ENCODE data around the gene PSD. TPM values are rescaled to one million over a fixed set of nuclear protein-coding genes. Genes with fewer than 3 reads are reported as not detected.

The PSD gene
- total RNA-seq, 4 donors from 2014 or later: 0.22 to 1.4 (median 0.54) TPM

GRCh38 chr10:102421757-102422512 is 3.4 kb upstream of the PSD start:
- TF ChIP-seq CTCF (IDR thresholded peaks at IDR 0.05; ENCODE audit: low read depth): no peak

GRCh38 chr10:102421507-102421756 is 2.8 kb upstream of the PSD start:
- TF ChIP-seq CTCF (IDR thresholded peaks at IDR 0.05; ENCODE audit: low read depth): no peak

- TF ChIP-seq CTCF (IDR thresholded peaks at IDR 0.05; ENCODE audit: low read depth): no peak
Observed at GRCh38 chr10:102420714-102421506, 2.3 kb upstream of the PSD start, which contains the start of gene FBXL15. FBXL15 (plus strand) TSS chr10:102420836; CDS start chr10:102421130, 294 bp downstream.

GRCh38 chr10:102420181-102420713 is 1.7 kb upstream of the PSD start:
- TF ChIP-seq CTCF (IDR thresholded peaks at IDR 0.05; ENCODE audit: low read depth): no peak

- no peak for TF ChIP-seq CTCF (IDR thresholded peaks at IDR 0.05; ENCODE audit: low read depth)
Observed at GRCh38 chr10:102419269-102420180, 940 bp upstream of the PSD start.

GRCh38 chr10:102416695-102417094 is 1.9 kb downstream of the PSD start:
- TF ChIP-seq CTCF (IDR thresholded peaks at IDR 0.05; ENCODE audit: low read depth): no peak

All from subcutaneous adipose tissue (tissue), 4 donors.